Stimulated activated CD4-positive, alpha-beta T cell treated with anti-CD3 and anti-CD28 coated beads, Interleukin-15, amount 100 ng/mL, for 24 hours (primary cell): ENCODE results near the gene REG3A.

Source experiments
- DNase-seq: peaks from one replicate; pipeline ENCODE4 v3.0.0-alpha.2; 2020

The REG3A gene

DNA sequence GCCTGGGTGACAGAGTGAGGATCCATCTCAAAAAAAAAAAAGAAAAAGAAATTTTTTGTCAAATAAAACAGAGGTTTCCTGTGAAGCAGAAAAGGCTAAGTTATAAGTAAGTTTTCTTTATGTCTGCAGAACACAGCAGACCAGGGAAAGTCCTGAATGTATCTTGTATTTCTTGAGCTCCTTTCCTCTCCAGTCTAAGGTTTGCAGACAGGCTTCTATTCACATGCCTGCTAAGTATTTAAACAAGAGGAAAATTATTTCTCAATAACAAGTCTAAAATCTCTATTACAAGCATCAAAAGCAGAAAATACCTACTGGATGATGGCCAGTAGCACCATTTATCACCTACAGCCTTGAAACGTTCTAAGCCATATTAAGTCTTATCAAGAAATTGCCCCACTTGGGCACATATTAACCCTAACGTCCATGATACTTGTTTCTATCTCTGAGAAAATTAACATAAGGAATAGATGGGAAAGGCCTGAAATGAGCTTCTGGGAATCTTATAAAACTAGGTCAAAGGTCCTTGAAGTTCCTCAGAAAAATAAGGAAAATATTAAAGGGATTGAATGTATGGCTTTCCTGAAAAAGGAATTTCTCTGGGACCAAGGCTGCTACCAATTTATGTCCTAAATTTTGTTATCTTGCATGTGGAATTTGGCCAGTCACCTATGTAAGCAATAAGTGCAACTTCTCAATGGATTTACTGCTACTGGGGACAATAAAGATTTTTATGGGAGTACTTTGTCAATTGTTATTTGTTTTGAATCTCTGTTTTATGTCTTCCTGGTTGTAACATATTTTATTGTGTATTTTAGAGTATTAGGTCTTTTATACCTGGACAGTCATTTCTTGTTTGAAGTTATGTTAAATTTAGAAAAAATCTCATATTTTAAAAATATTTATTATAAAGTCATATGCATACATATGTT is 42.3 kb downstream of the REG3A start:
- DNase-seq, result no peak

DNA sequence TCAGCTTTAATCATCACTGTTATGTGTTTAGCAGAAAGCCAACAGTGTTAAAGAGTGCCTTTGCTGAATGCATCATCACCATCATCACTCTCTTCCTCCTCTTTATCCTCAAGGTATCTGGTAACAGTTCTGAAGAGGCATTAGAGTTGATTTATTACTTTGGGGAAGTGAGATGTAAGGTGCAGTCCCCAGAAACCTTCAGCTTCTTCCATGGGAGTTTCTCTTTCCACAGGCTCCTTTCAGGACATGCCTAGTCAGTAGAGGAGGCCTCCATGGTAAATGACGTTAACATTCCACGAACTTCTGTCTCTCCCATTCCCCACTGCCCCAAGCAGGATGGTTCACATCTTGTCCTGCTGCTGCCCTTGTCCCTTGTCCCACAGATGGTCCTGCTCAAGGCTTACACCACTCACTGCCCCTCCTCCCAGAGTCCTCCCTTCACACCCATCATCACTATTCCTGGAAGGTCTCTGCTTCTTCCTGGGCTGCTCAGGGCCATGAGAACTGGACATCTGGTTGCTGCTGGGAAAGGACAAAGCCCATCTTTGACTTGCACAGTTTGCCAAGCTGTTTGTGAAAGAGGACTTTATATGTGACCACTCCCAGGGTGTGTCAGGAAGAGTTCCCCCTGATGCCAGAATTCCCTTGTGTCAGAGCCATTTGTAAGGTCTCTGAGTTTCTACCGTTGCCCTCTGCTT is 44.6 kb downstream of the REG3A start:
- no peak for DNase-seq

- no peak for DNase-seq
Measured at GRCh38 chr2:79112269-79112668, 47.3 kb downstream of the REG3A start.
